GM13977 (cell line): Measurements from ENCODE around the gene SLC24A3.
A peak's percentile ranks its signal among the peaks of the same experiment; 100 is the strongest.

ENCODE experiments used
- DNase-seq: peaks from one replicate; pipeline ENCODE4 v3.0.0; 2012; ENCODE audit warnings: low spot score
- CTCF ChIP-seq: IDR thresholded peaks from 2 replicates; pipeline ENCODE4 v1.5.1; 2012; ENCODE audit warnings: mild to moderate bottlenecking, control low read depth; ENCODE audit not compliant: insufficient read depth; ENCODE audit errors: extremely low read depth, missing control alignments
- in situ Hi-C: fragments of 300-500 bp; cut with MboI; formaldehyde crosslinking; loops from one replicate; pipeline ENCODE4 v1.12.0; 2022; ENCODE audit warnings: low sequenced_read_pairs, low pct_unique_long_range_greater_than_20kb, mixed read lengths, inconsistent platforms; ENCODE audit not compliant: unreplicated experiment

The SLC24A3 gene

GRCh38 chr20:19653327-19653726 is 440.9 kb downstream of the SLC24A3 start:
- no peak for DNase-seq
- in situ Hi-C loops = loop anchor here (25.0 kb wide), 1 partner anchor 441 kb away; the partner anchor contains the start of gene SLC24A3
- no peak for TF ChIP-seq CTCF

- in situ Hi-C loops = loop anchor here (25.0 kb wide), 1 partner anchor 443 kb away; the partner anchor contains the start of gene SLC24A3
- no peak for TF ChIP-seq CTCF
- no peak for DNase-seq
Measured at GRCh38 chr20:19654921-19655320, 442.5 kb downstream of the SLC24A3 start.

- peak; percentile 39 for DNase-seq
- no peak for TF ChIP-seq CTCF
- in situ Hi-C loops = loop anchor here (25.0 kb wide), 1 partner anchor 446 kb away; the partner anchor contains the start of gene SLC24A3
Measured at GRCh38 chr20:19658137-19658536, 445.7 kb downstream of the SLC24A3 start.

- DNase-seq = no peak
- in situ Hi-C loops = loop anchor here (25.0 kb wide), 1 partner anchor 447 kb away; the partner anchor contains the start of gene SLC24A3
- TF ChIP-seq CTCF = no peak
Measured at GRCh38 chr20:19659448-19659847, 447.0 kb downstream of the SLC24A3 start.

- no peak for TF ChIP-seq CTCF
- in situ Hi-C loops = loop anchor here (25.0 kb wide), 1 partner anchor 449 kb away; the partner anchor contains the start of gene SLC24A3
- no peak for DNase-seq
Measured at GRCh38 chr20:19660808-19661378, 448.5 kb downstream of the SLC24A3 start.

- in situ Hi-C loops = loop anchor here (25.0 kb wide), 1 partner anchor 450 kb away; the partner anchor contains the start of gene SLC24A3
- DNase-seq = peak; percentile 57
- TF ChIP-seq CTCF = peak; percentile 95
Measured at GRCh38 chr20:19661717-19662636, 449.5 kb downstream of the SLC24A3 start.
